ENCODE results near the gene CHN1.

The CHN1 gene

GRCh38 chr2:175004980-175005732 is at the start of gene CHN1:
TSS of gene CHN1 (minus strand) at chr2:175005381. CDS start at chr2:175004912, 469 bp downstream.
- DNase-seq, result peak in 57 of 58 donors; percentile 37 to 90 (median 75)

- DNase-seq, result no peak
Observed at GRCh38 chr2:175054340-175054739, 49.2 kb upstream of the CHN1 start.

GRCh38 chr2:175049661-175050060 is 44.5 kb upstream of the CHN1 start:
- no peak for DNase-seq

- DNase-seq, result no peak
Observed at GRCh38 chr2:175048275-175048674, 43.1 kb upstream of the CHN1 start.

- DNase-seq, result no peak
Observed at GRCh38 chr2:175039490-175039889, 34.3 kb upstream of the CHN1 start.

- no peak for DNase-seq
Observed at GRCh38 chr2:175039031-175039430, 33.9 kb upstream of the CHN1 start.

- no peak for DNase-seq
Observed at GRCh38 chr2:175037941-175038340, 32.8 kb upstream of the CHN1 start.

GRCh38 chr2:175036582-175037018 is 31.4 kb upstream of the CHN1 start:
- DNase-seq, result no peak

GRCh38 chr2:175035806-175036205 is 30.6 kb upstream of the CHN1 start:
- no peak for DNase-seq

- no peak for DNase-seq
Observed at GRCh38 chr2:175034716-175035115, 29.5 kb upstream of the CHN1 start.

GRCh38 chr2:175030380-175031271 is 25.4 kb upstream of the CHN1 start:
- DNase-seq, result peak in 12 of 58 donors; percentile 0 to 28 (median 2)

- no peak for DNase-seq
Observed at GRCh38 chr2:175027755-175028154, 22.6 kb upstream of the CHN1 start.

- no peak for DNase-seq
Observed at GRCh38 chr2:175026385-175026784, 21.2 kb upstream of the CHN1 start.

GRCh38 chr2:175025946-175026345 is 20.8 kb upstream of the CHN1 start:
- no peak for DNase-seq

- DNase-seq, result no peak
Observed at GRCh38 chr2:175025233-175025632, 20.1 kb upstream of the CHN1 start.

- DNase-seq, result no peak
Observed at GRCh38 chr2:175022923-175023322, 17.7 kb upstream of the CHN1 start.

- no peak for DNase-seq
Observed at GRCh38 chr2:175019566-175020327, 14.6 kb upstream of the CHN1 start.

- no peak for DNase-seq
Observed at GRCh38 chr2:175017618-175018414, 12.6 kb upstream of the CHN1 start.

GRCh38 chr2:175015340-175015739 is 10.2 kb upstream of the CHN1 start:
- DNase-seq, result no peak

- DNase-seq, result no peak
Observed at GRCh38 chr2:175012516-175012915, 7.3 kb upstream of the CHN1 start.

GRCh38 chr2:175011505-175011904 is 6.3 kb upstream of the CHN1 start:
- no peak for DNase-seq
